HG02938 (cell line): ENCODE data around the gene CD37.
"Not testable (repeated sequence)": the region's sequence is repeated elsewhere in the genome, so short reads cannot be mapped to it uniquely, and the experiment has no call there.

ENCODE experiments used
- ATAC-seq: cut with Tn5 transposase; IDR thresholded peaks from one replicate; pipeline ENCODE4 v1.9.1; 2021; ENCODE audit warnings: mild to moderate bottlenecking, moderate library complexity; ENCODE audit not compliant: unreplicated experiment

The CD37 gene

DNA sequence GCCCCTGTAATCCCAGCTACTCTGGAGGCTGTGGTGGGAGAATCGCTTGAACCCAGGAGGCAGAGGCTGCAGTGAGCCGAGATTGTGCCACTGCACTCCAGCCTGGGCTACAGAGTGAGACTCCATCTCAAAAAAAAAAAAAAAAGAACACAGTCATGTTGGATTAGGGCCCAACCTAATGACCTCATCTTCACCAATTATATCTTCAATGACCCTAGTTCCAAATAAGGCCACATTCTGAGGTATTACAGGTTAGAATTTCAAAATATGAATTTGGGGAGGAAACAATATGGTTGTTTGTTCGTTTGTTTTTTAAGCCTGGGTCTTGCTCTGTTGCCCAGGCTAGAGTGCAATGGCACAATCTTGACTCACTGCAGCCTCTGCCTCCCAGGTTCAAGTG, 38.0 kb downstream of the CD37 start:
- ATAC-seq = not testable (repeated sequence)

DNA sequence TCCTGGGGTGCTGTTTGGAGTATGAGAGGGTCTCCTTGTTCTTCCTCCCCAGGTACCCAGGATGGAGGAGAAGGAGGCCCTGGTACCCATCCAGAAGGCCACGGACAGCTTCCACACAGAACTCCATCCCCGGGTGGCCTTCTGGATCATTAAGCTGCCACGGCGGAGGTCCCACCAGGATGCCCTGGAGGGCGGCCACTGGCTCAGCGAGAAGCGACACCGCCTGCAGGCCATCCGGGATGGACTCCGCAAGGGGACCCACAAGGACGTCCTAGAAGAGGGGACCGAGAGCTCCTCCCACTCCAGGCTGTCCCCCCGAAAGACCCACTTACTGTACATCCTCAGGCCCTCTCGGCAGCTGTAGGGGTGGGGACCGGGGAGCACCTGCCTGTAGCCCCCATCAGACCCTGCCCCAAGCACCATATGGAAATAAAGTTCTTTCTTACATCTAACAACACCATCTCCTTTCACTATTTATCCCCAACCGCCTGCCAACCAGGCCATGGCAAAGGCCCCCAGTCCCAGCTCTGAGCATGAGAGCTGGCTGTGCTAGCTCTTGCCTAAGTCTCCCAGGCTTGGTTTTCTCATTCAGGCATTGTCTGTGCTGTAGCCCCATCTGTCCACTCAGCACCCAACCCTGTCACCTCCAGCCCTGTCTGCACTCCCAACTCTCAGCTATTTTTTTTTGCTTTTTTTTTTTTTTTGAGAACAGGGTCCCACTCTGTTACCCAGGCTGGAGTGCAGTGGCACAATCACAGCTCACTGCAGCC, 39.6 kb downstream of the CD37 start:
- no peak for ATAC-seq

DNA sequence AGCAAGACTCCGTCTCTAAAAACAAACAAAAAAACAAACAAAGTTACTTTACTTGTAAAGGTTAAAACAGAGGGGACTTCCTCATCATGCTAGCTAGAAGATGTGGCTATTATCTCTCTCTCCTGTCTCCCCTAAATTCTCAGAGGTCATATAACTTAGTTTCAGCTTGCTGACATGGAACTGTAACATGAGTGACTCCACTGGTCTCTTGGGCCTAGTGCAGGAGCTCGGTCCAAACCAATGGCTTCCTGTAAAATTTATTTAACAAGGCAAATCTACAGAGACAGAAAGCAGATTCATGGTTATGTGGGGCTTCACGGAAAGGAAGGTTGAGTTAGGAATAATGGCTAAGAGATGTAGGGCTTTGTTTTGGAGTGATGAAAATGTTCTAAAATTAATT, 43.3 kb downstream of the CD37 start:
- no peak for ATAC-seq

DNA sequence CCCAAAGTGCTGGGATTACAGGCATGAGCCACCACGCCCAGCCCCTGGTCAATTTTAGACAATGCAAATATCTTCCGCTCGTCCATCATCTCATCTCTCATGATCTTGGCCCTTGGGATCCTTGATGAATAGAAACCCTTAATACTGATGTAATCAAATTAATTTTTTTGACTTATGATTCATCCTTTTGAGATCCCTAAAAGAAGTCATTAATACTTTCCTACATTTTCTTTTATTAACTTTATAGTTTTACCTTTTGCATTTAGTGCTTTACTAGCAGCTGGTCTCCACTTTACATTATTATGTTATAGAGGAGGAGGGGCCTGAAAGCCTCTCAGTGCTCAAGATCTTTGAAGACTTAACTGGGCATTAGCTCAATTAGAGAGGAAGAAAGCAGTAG, 45.2 kb downstream of the CD37 start:
- ATAC-seq = no peak

DNA sequence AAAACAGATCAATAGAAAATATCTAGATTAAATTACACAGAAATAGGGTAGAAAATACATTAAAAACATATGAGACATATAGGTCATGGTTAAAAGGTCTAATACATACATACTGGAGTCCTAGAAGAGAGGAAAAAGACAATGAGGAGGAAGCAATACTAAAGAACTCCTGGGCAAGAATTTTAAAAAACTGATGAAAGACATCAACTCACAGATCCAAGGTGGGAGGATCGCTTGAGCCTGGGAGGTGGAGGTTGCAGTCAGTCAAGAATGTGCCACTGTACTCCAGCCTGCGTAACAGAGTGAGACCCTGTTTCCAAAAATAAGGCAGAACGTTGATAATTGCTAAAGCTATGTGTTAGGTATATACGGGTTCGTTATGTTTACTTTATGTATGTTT, 47.4 kb downstream of the CD37 start:
- no peak for ATAC-seq

DNA sequence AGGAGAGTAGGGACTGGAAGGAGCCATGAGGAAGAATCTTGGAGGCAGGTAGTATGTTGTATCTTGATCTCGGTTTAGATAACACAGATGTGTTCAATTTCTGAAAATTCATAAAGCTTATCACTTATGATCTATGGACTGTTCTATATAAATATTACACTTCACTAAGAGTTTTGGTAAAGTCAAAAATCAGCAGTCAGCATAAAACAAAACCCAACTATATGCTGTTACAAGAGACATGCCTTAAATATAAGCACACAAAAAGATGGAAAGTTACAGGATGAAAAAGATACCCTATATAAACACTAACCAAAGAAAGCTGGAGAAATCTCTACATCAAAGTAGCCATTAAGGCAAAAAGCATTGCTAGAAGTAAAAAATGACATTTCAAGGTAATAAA, 48.4 kb downstream of the CD37 start:
- no peak for ATAC-seq

DNA sequence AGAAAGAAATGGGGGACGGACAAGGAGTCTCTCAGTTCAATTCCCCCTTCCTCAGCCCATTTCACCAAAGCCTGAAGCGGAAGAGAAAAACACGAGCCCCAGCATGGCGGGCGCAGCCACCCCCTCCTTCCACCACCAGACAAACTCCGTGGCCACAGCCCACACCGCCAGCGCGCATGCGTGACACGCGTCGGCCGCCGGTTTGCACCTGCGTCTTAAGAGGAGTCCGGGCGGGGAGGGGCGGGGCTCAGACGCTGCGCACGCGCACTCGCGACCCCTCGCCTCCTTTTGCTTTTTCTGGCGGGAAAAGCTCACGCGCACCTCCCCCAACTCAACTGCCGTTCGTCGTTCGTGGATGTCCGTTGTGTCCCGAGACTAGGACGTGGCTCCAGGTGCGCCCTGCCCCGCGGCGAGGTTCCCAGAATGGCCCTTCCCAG, 52.7 kb downstream of the CD37 start, which contains the start of gene KASH5:
Gene KASH5, plus strand, starts transcription at position 314 of the 437 bp plus-strand sequence. CDS start 2,635 bp downstream, outside the sequence.
- ATAC-seq = no peak

DNA sequence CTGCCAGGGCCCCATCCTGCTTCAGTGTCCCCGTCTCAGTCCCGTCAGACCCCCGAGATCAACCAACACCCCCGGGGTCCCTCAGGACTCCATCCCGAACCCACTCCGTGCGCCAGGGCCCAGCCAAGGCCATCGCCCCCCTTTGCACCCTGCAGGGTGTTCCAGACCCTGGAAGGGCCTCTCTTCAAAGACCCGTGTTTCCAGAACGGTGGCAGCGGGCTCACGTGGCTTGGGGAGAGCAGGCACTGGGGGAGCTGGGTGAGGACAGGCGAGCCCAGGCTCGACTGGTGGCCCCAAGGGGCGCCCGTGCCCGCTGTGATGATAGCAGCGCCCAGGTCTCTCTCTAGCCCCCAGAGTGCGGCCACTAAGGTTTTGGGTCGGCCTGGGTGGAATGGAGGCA, 54.2 kb downstream of the CD37 start:
- ATAC-seq = no peak
